Activated naive CD4-positive, alpha-beta T cell treated with anti-CD3 and anti-CD28 coated beads, Interleukin-2, amount 10 ng/mL, durations not matched to agents 7 days and 5 days (primary cell): ENCODE results near the gene TMEM179.
"Not testable (repeated sequence)": the region's sequence is repeated elsewhere in the genome, so short reads cannot be mapped to it uniquely, and the experiment has no call there.

ENCODE experiments used
- CTCF ChIA-PET: fragments of 350-600 bp; sonication (Branson Sonifier 250); formaldehyde crosslinking; loops from one replicate; lab custom pipeline; 2021; ENCODE audit warnings: antibody characterized with exemption; lab: Charles Lee
- DNase-seq: peaks from one replicate; pipeline ENCODE4 v3.0.0-alpha.2; 2020
- H3K27ac Mint-ChIP-seq: one replicate; pipeline ENCODE4 v1.8.0; 2021; ENCODE audit warnings: mild to moderate bottlenecking, moderate library complexity, mixed read lengths
- H3K27me3 Mint-ChIP-seq: one replicate; pipeline ENCODE4 v1.8.0; 2021; ENCODE audit warnings: mild to moderate bottlenecking, mixed read lengths
- H3K36me3 Mint-ChIP-seq: one replicate; pipeline ENCODE4 v1.8.0; 2021; ENCODE audit warnings: mixed read lengths
- H3K4me1 Mint-ChIP-seq: one replicate; pipeline ENCODE4 v1.8.0; 2021; ENCODE audit warnings: mixed read lengths
- H3K4me3 Mint-ChIP-seq: one replicate; pipeline ENCODE4 v1.8.0; 2021; ENCODE audit warnings: mild to moderate bottlenecking, moderate library complexity, mixed read lengths
- H3K9me3 Mint-ChIP-seq: one replicate; pipeline ENCODE4 v1.8.0; 2021; ENCODE audit warnings: mixed read lengths

Gene TMEM179

DNA sequence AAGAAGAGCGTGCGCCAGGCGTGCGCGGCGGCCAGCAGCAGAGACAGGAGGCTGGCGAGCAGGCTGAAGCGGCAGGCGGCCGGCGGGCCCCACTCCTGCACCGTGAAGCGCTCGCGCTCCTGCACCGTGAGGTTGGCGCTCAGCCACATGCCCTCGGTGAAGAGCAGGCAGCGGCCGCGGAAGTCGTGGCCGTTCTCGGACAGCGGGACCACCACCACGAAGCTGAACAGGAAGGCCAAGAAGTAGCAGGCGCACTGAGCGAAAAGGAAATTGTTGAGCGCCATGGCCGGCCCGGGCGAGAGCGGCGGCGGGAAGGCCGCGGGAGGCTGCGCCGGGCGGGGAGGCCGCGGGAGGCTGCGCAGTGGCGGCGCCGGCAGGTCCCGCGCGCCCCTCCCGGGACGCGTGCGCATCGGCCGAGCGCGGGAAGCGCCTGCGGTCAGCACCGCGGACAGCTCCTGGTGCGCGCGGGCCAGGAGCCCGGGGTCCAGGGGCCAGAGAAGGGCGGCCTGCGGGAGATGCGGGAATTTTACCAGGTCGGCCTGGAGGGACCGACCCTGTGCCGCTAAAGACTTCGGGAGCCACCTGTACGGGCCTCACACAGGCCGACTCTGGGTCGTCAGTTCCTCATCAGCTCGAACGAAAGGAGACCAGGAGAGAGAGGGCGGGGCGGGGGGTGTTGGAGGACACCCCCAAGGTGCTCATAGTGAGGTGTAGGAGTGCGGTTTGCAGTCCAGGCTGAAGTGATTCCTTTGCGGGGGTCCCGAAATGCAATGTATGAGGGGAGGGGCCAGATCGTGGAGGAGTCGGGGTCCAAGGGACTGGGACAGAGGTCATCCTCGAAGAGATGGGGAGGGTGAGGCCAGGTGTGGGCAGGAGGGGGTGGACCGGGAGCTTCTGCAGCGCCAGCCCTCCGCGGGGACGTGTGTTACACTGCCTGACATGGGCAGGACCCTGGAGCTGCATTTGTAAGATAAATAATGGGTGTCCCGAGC is at the start of gene TMEM179:
Gene TMEM179, minus strand, starts transcription at position 315 of the 992 bp plus-strand sequence. Its CDS starts 31 bp downstream, at position 284.
- DNase-seq: no peak
- CTCF ChIA-PET: no interaction called here
- peaks cover 72% of the 10 kb centered on the region for H3K27me3 Mint-ChIP-seq
- no peak within 1 kb of the TSS for H3K4me3 Mint-ChIP-seq
- peaks cover 3% of the 10 kb centered on the region for H3K4me1 Mint-ChIP-seq
- H3K9me3 Mint-ChIP-seq: no peaks in the 10 kb centered on the region
- H3K36me3 Mint-ChIP-seq: no peaks in the 10 kb centered on the region
- H3K27ac Mint-ChIP-seq: no peak within 1 kb of the TSS

DNA sequence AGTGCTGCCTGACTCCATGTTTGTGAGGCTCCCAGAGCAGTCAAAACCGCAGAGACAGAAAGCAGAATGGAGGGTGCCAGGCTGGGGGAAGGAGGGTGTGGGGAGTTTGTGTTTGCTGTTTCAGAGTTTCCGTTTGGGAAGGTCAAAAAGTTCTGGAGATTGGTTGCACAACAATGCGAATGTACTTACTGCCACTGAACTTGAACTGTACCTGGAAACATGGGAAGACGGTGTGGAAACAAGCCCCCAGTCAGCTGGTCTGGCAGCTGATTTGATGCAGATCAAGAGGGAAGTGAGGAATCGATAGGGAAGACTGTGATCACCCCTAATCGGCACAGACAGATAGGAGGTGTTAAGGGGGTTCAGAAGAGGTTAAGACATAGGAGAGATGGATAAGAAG is 49.5 kb upstream of the TMEM179 start:
- DNase-seq: no peak
- Mint-ChIP-seq H3K36me3 (peaks cover 4% of the 10 kb centered on the region), H3K4me3 (no peak overlapping the region), H3K27me3 (peaks cover 63% of the 10 kb centered on the region), H3K4me1 (peaks cover 6% of the 10 kb centered on the region), H3K27ac (no peak overlapping the region), H3K9me3 (peaks cover 18% of the 10 kb centered on the region)
- CTCF ChIA-PET: no interaction called here

DNA sequence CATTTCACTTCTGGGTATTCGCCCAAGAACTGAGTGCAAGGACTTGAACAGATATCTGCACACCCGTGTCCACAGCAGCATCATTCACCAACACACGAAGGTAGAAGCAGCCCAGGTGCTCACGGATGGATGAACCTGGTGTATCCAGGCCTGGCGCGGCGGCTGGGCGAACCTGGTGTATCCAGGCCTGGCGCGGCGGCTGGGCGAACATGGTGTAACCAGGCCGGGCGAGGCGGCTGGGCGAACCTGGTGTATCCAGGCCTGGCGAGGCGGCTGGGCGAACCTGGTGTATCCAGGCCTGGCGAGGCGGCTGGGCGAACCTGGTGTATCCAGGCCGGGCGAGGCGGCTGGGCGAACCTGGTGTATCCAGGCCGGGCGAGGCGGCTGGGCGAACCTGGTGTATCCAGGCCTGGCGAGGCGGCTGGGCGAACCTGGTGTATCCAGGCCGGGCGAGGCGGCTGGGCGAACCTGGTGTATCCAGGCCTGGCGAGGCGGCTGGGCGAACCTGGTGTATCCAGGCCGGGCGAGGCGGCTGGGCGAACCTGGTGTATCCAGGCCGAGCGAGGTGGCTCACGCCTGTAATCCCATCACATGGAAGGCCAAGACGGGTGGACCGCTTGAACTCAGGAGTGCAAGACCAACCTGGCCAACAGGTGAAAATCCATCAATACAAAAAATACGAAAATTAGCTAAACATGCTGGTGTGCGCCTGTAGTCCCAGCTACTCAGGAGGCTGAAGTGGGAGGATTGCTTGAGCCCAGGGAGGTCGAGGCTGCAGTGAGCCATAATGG is 48.8 kb upstream of the TMEM179 start:
- H3K27ac Mint-ChIP-seq, CTCF ChIA-PET, H3K36me3 Mint-ChIP-seq, DNase-seq, H3K4me3 Mint-ChIP-seq, H3K4me1 Mint-ChIP-seq: not testable (repeated sequence)
- H3K9me3 Mint-ChIP-seq: peaks cover 18% of the 10 kb centered on the region
- peaks cover 59% of the 10 kb centered on the region for H3K27me3 Mint-ChIP-seq

DNA sequence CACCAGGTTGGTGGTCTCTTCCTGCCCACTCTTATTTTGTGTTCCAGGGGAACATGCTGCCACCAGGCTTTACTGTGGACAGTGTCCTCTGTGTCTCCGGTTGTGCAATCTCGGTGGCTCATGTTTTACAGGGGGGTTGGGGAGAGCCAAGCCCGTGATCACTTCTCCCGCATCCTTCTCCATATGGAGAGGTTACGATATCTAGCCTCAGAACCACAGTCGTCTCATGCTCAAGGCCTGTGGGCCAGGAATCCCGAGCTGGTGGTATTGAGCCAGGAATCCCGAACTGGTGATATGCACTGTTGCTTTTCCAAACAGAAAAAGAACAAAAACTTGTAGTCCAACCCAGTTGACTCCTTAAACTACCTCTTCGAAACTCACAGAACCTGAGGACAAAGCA is 47.8 kb upstream of the TMEM179 start:
- H3K27me3 Mint-ChIP-seq: peaks cover 50% of the 10 kb centered on the region
- H3K36me3 Mint-ChIP-seq: peaks cover 4% of the 10 kb centered on the region
- H3K4me3 Mint-ChIP-seq: no peak overlapping the region
- peaks cover 18% of the 10 kb centered on the region for H3K9me3 Mint-ChIP-seq
- no peaks in the 10 kb centered on the region for H3K4me1 Mint-ChIP-seq
- CTCF ChIA-PET: interaction anchor here (1.2 to 2.1 kb wide), 2 partner anchors 25 to 57 kb away, joined by 3 to 7 read pairs; no protein-coding TSS in a partner anchor
- H3K27ac Mint-ChIP-seq: no peak overlapping the region
- DNase-seq: no peak

DNA sequence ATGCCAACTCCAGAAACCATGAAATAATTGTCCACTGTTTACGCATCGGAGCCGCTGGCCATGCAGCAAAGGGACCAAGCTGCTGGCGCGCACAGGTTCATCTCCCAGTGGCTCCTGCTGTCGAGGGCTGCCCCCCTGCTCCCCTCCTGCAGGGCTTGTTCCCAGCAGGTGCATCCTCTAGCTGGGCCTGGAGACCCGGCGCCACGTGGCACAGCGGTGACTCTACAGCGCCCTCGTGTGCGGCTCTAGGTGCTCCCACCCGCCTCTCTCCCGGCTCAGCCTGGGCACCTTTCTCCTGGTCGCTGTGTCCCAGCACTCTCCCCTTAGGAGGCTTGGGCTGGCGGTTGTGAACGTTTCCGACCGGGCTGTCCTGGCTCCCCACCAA is 47.3 kb upstream of the TMEM179 start:
- Mint-ChIP-seq H3K4me1 (no peaks in the 10 kb centered on the region), H3K36me3 (peaks cover 4% of the 10 kb centered on the region), H3K4me3 (no peak overlapping the region), H3K27ac (no peak overlapping the region), H3K9me3 (peaks cover 18% of the 10 kb centered on the region), H3K27me3 (peaks cover 45% of the 10 kb centered on the region)
- no peak for DNase-seq
- CTCF ChIA-PET: interaction anchor here (0.9 to 2.1 kb wide), 3 partner anchors 8 to 58 kb away, joined by 3 to 7 read pairs (median 3); no protein-coding TSS in a partner anchor

DNA sequence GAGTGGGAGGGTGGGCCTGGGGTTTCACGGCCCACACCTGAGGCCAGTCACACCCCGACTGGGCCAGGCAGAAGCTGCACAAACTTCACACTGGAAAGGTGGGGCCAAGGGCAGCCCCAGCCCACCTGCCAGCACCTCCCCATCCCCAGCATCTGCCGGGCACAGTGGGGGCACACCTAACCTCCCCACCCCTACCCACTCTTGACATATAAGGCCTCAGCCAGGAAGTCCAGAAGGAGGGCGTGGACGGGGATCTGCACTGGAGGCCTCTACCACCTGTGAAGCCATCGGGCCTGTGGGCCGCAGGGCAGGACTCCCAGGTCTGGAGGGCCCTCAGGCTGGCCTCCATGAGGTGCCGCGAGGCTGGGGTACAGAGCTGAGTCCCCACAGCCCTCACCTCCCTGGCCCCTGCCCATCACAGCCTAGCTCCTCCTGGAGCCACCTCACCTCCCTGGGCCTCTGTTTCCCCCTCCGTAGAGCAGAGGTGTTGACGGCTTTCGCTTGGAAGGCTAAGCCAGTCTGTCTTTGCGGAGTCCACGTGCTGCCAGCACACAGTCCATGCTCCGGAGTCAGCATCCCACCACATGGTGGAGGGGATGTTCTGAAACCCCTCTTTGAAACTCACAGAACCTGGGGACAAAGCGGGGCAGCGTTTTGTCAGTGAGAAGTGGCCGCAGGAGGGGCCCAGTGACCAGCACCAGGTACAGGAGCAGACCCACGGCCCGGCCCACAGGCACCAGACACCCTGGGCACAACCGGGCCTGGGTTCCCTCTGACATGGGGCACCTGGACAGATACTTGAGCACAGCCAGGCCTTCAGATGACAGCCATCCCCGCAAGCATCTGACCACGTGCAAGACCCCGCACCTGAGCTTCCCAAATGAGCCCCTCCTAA is 46.7 kb upstream of the TMEM179 start:
- peaks cover 18% of the 10 kb centered on the region for H3K9me3 Mint-ChIP-seq
- CTCF ChIA-PET: interaction anchor here (0.9 to 2.1 kb wide), 3 partner anchors 9 to 58 kb away, joined by 3 to 7 read pairs (median 3); no protein-coding TSS in a partner anchor

DNA sequence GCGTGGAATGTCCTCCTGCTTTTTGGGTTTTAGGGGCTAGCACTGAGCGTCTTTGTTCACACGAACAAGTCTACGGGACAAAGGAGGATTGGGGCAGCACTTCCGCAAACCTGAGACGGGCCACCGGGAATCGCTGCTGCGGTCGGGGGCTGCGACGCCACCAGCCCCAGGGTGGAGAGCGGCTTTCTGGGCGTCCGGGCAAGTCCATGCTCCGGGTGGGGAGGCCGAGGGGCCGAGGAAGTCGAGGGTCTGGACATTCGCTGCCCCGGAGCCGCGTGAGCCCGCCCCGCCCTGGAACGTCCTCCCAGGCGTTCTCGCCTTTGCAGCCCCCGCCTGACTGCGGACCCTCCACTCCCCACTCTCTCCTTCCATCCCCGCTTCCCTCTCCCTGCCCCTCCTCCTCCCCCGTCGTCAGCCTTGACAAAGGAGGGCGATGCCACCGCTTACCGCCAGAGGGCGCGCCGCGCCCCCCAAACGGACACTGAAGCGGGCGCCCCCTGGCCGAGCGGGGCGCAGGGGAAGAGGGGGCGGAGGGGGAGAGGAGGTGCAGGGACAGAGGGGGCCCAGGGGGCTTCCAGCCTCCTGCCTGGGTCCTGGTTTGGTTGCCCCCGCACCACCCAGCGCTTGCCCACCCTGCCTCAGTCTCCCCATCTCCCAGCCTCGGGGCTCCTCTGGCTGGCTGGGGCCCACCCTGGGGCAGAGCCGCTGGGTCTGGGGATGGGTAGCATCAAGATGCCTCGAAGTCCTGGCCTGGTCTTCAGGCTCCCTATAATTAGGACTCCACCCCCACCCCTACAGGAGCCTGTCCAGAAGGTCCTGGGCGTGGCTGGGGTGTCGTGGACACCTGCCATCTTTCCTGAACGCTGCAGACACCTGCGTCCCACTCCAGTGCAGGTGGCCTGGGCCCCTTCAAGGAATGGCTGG is 45.7 kb upstream of the TMEM179 start:
- CTCF ChIA-PET: interaction anchor here (2.1 kb wide), 1 partner anchor 59 kb away, joined by 7 read pairs; no protein-coding TSS in a partner anchor
- Mint-ChIP-seq H3K36me3 (peaks cover 4% of the 10 kb centered on the region), H3K27me3 (peaks cover 33% of the 10 kb centered on the region), H3K27ac (no peak overlapping the region), H3K9me3 (peaks cover 18% of the 10 kb centered on the region), H3K4me3 (no peak overlapping the region), H3K4me1 (no peaks in the 10 kb centered on the region)
- DNase-seq: peak; percentile 75

More for the DNA sequence above, 46.7 kb upstream of the TMEM179 start:
- Mint-ChIP-seq H3K4me1 (no peaks in the 10 kb centered on the region), H3K36me3 (peaks cover 4% of the 10 kb centered on the region), H3K27me3 (peaks cover 39% of the 10 kb centered on the region), H3K4me3 (no peak overlapping the region), H3K27ac (no peak overlapping the region)
- DNase-seq: no peak

DNA sequence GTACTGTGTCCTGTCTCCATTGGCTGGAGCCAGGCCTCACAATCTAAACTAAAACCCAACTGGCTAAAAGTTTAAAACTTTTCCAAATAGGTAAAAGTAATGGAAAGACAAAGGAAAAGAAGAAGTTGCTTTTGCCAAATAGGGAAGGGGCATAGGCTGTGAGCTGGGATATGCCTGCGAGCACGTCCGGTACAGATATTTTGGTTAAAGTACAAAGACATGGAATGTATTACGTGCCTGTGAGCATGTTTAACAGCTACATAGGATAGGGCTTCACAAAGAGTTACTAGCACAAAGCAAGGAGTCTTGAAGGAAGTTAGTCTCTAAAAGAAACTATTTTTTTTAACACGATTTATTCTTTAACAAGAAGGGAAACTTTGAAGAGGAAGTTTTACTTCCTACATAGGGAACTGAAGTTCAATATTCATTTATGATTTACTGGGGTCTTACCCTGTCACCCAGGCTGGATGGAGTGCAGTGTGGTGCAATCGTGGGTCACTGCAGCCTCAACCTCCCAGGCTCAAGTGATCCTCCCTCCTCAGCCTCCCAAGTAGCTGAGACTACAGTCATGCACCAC is 43.0 kb upstream of the TMEM179 start:
- Mint-ChIP-seq H3K9me3 (peaks cover 10% of the 10 kb centered on the region), H3K27ac (no peak overlapping the region), H3K4me1 (no peaks in the 10 kb centered on the region), H3K4me3 (no peak overlapping the region), H3K27me3 (peaks cover 36% of the 10 kb centered on the region), H3K36me3 (peaks cover under 1% of the 10 kb centered on the region)
- CTCF ChIA-PET: no interaction called here
- DNase-seq: no peak

DNA sequence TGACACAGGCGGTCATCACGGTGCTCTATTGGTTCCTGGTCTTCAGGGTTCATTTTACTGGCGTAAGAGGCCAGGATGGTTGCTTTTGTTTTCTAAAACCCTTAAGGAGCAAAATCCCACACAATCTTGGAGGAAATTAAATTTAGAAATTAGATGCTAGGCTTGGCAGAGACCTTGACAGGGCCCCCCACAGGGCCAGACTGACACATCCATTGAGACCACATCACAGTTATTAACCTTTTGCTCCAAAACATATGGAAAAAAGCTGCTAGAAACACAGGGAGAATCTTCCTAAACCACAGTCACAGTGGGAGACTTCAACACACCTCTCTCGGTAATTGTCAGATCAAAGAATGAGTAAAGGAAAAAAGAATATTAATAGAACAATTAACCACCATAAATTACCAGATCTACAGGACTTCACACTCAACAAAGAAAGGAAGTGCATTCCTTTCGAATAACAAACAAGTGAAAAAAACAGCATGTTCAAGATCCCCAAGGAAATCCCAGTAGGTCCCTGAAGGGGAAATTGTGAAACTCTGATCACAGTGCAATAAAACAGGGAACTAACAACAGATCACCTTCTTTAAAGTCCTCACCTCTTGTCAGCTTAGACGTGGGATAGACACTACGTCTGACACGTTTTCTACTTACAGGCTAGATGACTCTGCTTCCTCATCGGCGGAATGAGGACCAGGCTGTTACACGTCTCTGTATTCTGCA is 40.2 kb upstream of the TMEM179 start:
- Mint-ChIP-seq H3K9me3 (peaks cover 5% of the 10 kb centered on the region), H3K36me3 (no peaks in the 10 kb centered on the region), H3K27ac (no peak overlapping the region), H3K4me3 (no peak overlapping the region), H3K4me1 (peaks cover 4% of the 10 kb centered on the region), H3K27me3 (peaks cover 35% of the 10 kb centered on the region)
- no peak for DNase-seq
- CTCF ChIA-PET: no interaction called here

DNA sequence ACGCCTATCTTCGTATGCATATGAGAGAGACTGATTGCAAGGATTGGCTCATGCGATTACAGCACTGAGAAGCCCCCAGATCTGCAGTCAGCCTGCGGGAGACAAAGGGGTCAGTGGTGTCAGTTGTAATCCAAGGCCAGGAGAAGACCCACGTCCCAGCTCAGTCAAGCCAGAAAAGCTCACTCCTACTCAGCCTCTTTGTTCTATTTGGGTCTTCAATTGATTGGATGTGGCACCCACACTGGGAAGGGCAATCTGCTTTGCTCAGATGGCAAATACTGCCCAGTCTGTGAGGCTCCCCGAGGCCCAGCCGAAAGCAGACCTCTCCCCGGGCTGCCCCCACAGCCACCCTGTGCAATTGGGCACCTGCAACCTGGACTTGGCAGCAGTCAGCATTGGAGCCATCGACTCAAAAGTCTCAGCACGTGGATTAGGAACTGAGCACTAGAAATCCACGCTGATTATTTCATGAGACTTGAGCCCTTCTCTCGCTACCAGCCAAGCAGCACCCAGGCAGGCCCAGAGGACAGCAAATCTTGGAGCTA is 39.6 kb upstream of the TMEM179 start:
- Mint-ChIP-seq H3K27ac (no peak overlapping the region), H3K9me3 (peaks cover 5% of the 10 kb centered on the region), H3K36me3 (no peaks in the 10 kb centered on the region), H3K4me1 (peaks cover 4% of the 10 kb centered on the region), H3K27me3 (peaks cover 34% of the 10 kb centered on the region), H3K4me3 (no peak overlapping the region)
- DNase-seq: no peak
- CTCF ChIA-PET: no interaction called here

DNA sequence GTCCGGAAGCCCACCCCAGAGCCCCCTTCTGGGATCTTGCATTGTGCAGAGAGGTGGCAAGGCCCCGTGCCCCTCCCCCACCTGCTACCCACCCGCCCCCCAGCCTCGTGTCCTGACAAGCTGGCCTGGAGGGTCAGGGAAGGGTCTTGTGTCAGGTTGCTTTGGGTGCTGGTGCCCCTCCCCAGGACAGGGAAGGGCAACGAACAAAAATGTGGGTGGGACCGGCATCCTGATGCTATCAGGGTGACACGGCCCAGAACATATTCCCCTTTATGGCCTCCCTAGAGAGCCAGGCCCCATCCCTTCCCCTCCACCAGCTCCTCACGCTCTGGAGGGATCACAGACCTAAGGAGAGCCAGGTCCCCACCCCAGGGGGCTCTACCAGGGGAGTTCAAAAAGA is 38.7 kb upstream of the TMEM179 start:
- H3K27me3 Mint-ChIP-seq: peaks cover 34% of the 10 kb centered on the region
- peaks cover 4% of the 10 kb centered on the region for H3K4me1 Mint-ChIP-seq

DNA sequence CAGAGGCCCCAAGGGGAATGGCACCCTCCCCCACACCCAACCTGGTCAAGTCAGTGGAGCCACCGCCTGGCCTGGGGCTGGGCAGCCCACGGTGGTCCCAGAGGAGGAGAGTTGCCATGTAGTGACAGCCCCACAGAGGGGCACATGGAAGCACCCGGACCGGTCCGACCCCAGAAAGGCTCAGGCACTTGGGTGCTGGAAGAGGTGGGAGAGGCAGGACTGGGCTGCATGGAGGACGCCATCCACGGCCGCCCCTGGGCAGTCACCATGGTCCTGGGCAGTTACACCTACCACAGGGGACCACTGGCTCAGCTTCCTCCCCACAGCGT is 37.9 kb upstream of the TMEM179 start:
- H3K4me3 Mint-ChIP-seq: no peak overlapping the region
- no peak for DNase-seq
- CTCF ChIA-PET: no interaction called here
- peaks cover 34% of the 10 kb centered on the region for H3K27me3 Mint-ChIP-seq
- H3K27ac Mint-ChIP-seq: no peak overlapping the region
- H3K9me3 Mint-ChIP-seq: peaks cover 5% of the 10 kb centered on the region
- H3K36me3 Mint-ChIP-seq: no peaks in the 10 kb centered on the region
- H3K4me1 Mint-ChIP-seq: peaks cover 4% of the 10 kb centered on the region

More for the DNA sequence above, 38.7 kb upstream of the TMEM179 start:
- H3K36me3 Mint-ChIP-seq: no peaks in the 10 kb centered on the region
- H3K4me3 Mint-ChIP-seq: no peak overlapping the region
- H3K27ac Mint-ChIP-seq: no peak overlapping the region
- CTCF ChIA-PET: no interaction called here
- H3K9me3 Mint-ChIP-seq: peaks cover 5% of the 10 kb centered on the region
- no peak for DNase-seq
